DMS79 (cell line): ENCODE measurements around the gene JPH3.

Experiments
- DNase-seq: peaks from one replicate; lab custom pipeline; 2025; lab: John Stamatoyannopoulos, UW

The JPH3 gene

GRCh38 chr16:87653234-87653633 lies 50.9 kb downstream of the JPH3 start:
- no peak for DNase-seq

- no peak for DNase-seq
Measured at GRCh38 chr16:87654826-87655225, 52.5 kb downstream of the JPH3 start.

- DNase-seq: no peak
Measured at GRCh38 chr16:87656328-87656727, 54.0 kb downstream of the JPH3 start.

GRCh38 chr16:87657621-87658192 lies 55.4 kb downstream of the JPH3 start:
- DNase-seq: no peak

GRCh38 chr16:87658564-87659225 lies 56.4 kb downstream of the JPH3 start:
- DNase-seq: no peak

- DNase-seq: no peak
Measured at GRCh38 chr16:87661561-87661960, 59.3 kb downstream of the JPH3 start.

- no peak for DNase-seq
Measured at GRCh38 chr16:87662254-87663204, 60.2 kb downstream of the JPH3 start.

GRCh38 chr16:87664792-87665191 lies 62.5 kb downstream of the JPH3 start:
- no peak for DNase-seq

GRCh38 chr16:87665193-87665592 lies 62.9 kb downstream of the JPH3 start:
- no peak for DNase-seq

- no peak for DNase-seq
Measured at GRCh38 chr16:87666919-87667318, 64.6 kb downstream of the JPH3 start.

- DNase-seq: no peak
Measured at GRCh38 chr16:87667443-87667842, 65.1 kb downstream of the JPH3 start.

- no peak for DNase-seq
Measured at GRCh38 chr16:87667946-87668345, 65.6 kb downstream of the JPH3 start.

- no peak for DNase-seq
Measured at GRCh38 chr16:87669672-87670071, 67.4 kb downstream of the JPH3 start.

- no peak for DNase-seq
Measured at GRCh38 chr16:87671221-87671620, 68.9 kb downstream of the JPH3 start.

GRCh38 chr16:87671715-87672270 lies 69.5 kb downstream of the JPH3 start:
- no peak for DNase-seq

GRCh38 chr16:87674419-87674818 lies 72.1 kb downstream of the JPH3 start:
- DNase-seq: no peak

- DNase-seq: no peak
Measured at GRCh38 chr16:87675111-87675719, 72.9 kb downstream of the JPH3 start.

- no peak for DNase-seq
Measured at GRCh38 chr16:87677830-87678229, 75.5 kb downstream of the JPH3 start.

GRCh38 chr16:87678618-87679017 lies 76.3 kb downstream of the JPH3 start:
- no peak for DNase-seq

GRCh38 chr16:87679593-87680271 lies 77.4 kb downstream of the JPH3 start:
- DNase-seq: no peak

- DNase-seq: no peak
Measured at GRCh38 chr16:87680272-87680644, 78.0 kb downstream of the JPH3 start.
